Subcutaneous adipose tissue (tissue), 4 donors: ENCODE results near the gene BTG4. TPM values are rescaled to one million over a fixed set of nuclear protein-coding genes. Genes with fewer than 3 reads are reported as not detected.

ENCODE experiments used
- CTCF ChIP-seq: fragments of 450-650 bp; IDR thresholded peaks from one replicate; pipeline ENCODE4 v1.5.1; 2016; ENCODE audit warnings: low read depth, mild to moderate bottlenecking, control low read depth, antibody characterized with exemption, moderate library complexity
- total RNA-seq, 4 donors: library from RNA; depleted of rRNA; stranded (reverse); fragments of >200 nt; gene quantifications; one replicate each; pipeline ENCODE4 v1.1.0, GENCODE V29; 2016

Gene BTG4
- total RNA-seq, 4 donors from 2014 or later: not detected

DNA sequence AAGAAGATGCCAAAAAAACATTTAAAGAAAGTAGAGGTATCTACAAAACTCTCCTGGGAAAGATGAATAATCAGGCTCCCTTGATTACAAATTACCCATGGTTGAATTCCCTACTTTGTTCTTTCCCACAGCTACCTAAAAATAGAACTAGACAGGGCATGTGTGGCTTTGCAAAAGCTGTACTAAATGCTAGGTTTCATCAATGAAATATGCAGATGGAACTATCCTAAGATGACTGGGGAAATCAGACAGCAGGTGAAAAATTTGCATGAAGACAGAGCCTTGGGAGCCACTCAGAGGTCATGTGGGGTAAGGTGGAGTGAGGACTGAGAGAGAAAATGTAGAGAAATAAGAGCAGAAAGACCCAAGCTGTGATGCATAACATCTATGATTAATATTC, 43.1 kb upstream of the BTG4 start:
- TF ChIP-seq CTCF: no peak

DNA sequence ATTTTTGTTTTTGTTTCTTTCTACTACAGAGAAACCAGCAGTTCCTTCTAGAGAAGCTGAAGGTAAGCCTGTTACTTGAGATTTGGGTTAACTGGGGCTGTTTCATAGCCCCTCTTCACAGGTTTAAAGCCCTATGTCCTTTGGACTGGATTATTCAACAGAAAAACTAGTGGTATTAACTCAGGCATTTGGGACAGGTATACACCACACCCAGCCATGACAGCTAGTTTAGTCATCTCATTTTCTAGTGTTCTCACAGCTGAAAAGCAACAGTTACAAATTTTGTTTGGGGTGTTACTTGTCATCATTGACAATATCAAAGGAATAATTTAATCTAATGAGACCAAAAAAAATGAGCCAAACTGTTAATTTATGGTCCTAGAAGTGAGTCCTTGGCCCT, 42.3 kb upstream of the BTG4 start:
- TF ChIP-seq CTCF: no peak

DNA sequence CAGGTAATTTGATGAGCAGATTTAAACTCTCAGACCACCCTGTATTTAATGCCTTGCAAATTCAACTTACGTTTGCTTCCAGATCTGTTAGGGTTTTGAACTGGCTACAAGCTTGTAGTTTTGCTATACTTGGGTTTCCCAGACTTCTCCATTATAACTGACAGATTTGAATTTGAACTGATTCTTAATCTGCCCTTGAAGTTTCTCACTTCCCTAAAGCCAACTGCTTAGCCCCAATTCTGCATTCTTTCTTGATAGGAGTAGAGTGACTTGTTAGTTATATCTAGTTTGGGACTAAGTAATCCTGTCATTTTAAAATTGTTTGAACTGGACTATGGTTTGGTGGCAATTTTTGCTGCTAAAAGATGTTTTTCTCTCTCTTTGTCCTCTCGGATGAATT, 38.1 kb upstream of the BTG4 start:
- no peak for TF ChIP-seq CTCF

GRCh38 chr11:111549869-111550203, 37.6 kb upstream of the BTG4 start:
- TF ChIP-seq CTCF: no peak

GRCh38 chr11:111549196-111549868, 37.1 kb upstream of the BTG4 start:
- TF ChIP-seq CTCF: no peak

DNA sequence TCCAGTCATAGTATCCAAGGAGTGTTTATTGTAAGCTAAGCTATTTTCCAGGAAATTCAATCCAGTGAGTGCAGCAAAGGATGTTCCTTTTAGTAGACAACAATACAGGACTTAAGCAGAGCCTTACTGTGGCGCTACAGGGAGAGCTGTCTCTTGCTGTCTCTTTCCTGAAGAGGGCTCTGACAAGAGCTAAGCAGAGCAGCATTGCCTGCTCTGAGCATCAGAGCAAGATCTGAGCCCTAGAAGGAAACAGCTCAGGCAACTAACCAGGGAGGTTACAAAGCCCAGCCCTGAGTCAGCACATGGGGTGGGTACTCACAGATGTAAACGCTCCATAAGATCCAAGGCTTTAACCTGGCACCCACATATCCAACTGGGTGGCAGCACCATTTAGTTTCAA, 36.3 kb upstream of the BTG4 start:
- no peak for TF ChIP-seq CTCF

- no peak for TF ChIP-seq CTCF
Measured at GRCh38 chr11:111542606-111543275, 30.6 kb upstream of the BTG4 start.
